ENCODE results near the gene MLLT10. TPM values are rescaled to one million over a fixed set of nuclear protein-coding genes. Genes with fewer than 3 reads are reported as not detected.

The MLLT10 gene
- total RNA-seq, 1 donor from 2014 or later = 61.3 TPM

DNA sequence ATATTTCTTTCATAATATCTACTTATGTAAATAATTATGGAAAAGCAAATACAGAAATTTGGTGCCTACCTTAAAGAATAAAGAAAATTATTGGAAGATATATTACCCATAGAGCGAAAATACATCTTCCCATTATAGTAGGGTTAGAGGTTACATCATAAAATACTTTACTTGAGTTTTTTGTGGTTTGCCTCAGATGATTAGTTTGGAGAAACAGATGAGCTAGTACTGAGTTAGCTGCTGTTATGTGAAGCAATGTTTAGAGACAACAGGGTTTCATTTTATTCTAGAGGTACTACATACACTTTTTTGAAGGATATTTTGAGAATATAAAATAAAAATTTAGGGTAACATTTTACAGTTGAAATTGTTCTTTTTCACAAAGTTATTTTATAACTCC is 2.9 kb upstream of the MLLT10 start:
- Histone ChIP-seq H3K27me3 (no peaks in the 10 kb centered on the region), H4K20me1 (ENCODE audit: low read depth) (peaks cover 16% of the 10 kb centered on the region), H3K4me1 (peaks cover 49% of the 10 kb centered on the region), H3K27ac (peak overlapping the region; percentile 99), H3K9ac (no peak overlapping the region), H3F3A (ENCODE audit: low read depth) (peaks cover 85% of the 10 kb centered on the region), H2AFZ (replicated peaks) (no peak overlapping the region), H3K4me3 (no peak overlapping the region), H3K79me2 (ENCODE audit: low read depth) (peaks cover 98% of the 10 kb centered on the region), H3K9me3 (ENCODE audit: low read depth) (no peaks in the 10 kb centered on the region), H3K36me3 (no peaks in the 10 kb centered on the region), H3K4me2 (peak overlapping the region; percentile 83)
- Mint-ChIP-seq H3K27me3 (ENCODE audit: insufficient read depth, low read depth) (peaks cover 2% of the 10 kb centered on the region), H3K4me3 (no peak overlapping the region), H3K4me1 (peaks cover 33% of the 10 kb centered on the region), H3K27ac (no peak overlapping the region), H3K9me3 (no peaks in the 10 kb centered on the region), H3K36me3 (peaks cover 5% of the 10 kb centered on the region)
- no peak for DNase-seq (ENCODE audit: low spot score)
- TF ChIP-seq EZH2 (IDR thresholded peaks at IDR 0.05) (no peak), EZH2phosphoT487 (IDR thresholded peaks at IDR 0.05) (no peak)
- TF ChIP-seq, protein P1, sequence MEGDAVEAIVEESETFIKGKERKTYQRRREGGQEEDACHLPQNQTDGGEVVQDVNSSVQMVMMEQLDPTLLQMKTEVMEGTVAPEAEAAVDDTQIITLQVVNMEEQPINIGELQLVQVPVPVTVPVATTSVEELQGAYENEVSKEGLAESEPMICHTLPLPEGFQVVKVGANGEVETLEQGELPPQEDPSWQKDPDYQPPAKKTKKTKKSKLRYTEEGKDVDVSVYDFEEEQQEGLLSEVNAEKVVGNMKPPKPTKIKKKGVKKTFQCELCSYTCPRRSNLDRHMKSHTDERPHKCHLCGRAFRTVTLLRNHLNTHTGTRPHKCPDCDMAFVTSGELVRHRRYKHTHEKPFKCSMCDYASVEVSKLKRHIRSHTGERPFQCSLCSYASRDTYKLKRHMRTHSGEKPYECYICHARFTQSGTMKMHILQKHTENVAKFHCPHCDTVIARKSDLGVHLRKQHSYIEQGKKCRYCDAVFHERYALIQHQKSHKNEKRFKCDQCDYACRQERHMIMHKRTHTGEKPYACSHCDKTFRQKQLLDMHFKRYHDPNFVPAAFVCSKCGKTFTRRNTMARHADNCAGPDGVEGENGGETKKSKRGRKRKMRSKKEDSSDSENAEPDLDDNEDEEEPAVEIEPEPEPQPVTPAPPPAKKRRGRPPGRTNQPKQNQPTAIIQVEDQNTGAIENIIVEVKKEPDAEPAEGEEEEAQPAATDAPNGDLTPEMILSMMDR (IDR thresholded peaks at IDR 0.05) = no peak

DNA sequence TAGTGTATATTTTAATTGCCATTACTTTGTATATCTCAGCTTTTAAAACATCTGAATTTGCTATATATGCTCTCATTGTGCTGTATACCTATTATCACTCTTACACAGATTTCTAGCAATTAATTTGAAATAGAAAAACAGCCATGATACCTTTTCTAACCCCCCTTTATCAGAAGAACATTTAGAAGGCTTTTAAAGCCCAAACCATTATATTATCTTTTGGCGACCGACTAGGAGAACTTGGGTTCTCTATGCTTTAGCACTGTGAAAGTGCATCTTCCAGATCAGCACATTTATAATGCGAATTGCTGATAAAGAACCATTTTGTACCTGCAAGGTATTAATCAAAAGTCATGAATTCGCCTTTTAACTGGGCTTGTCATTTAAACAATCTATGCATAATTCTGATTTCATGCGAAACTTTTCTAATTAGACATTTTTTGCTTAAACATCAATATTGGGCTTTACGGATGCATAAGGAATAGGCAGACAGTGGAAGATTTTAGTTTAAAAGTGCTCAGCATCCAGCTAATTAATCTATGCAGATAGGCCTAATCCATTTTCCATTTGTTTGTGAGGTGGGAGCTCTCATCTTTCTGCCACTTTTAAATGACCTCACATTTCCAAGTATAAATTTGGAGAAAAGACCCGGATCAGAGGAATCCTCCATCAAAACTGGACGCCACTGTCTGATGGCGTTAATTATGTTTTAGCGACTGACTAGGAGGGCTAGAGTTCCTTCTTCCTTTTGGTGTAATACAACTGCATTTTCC is 1.2 kb upstream of the MLLT10 start:
- peak overlapping the region; percentile 53 for H3K4me3 ChIP-seq
- no peaks in the 10 kb centered on the region for H3K9me3 Mint-ChIP-seq
- H3K36me3 ChIP-seq = no peaks in the 10 kb centered on the region
- peak overlapping the region; percentile 89 for H3K27ac Mint-ChIP-seq
- H3K4me2 ChIP-seq = peak overlapping the region; percentile 83
- peaks cover 5% of the 10 kb centered on the region for H3K36me3 Mint-ChIP-seq
- peaks cover 67% of the 10 kb centered on the region for H3F3A ChIP-seq (ENCODE audit: low read depth)
- H2AFZ ChIP-seq (replicated peaks) = no peak overlapping the region
- peak overlapping the region; percentile 89 for H3K4me3 Mint-ChIP-seq
- H3K9me3 ChIP-seq (ENCODE audit: low read depth) = no peaks in the 10 kb centered on the region
- H3K4me1 ChIP-seq = peaks cover 51% of the 10 kb centered on the region
- H3K79me2 ChIP-seq (ENCODE audit: low read depth) = peaks cover 98% of the 10 kb centered on the region
- peaks cover 33% of the 10 kb centered on the region for H4K20me1 ChIP-seq (ENCODE audit: low read depth)
- H3K9ac ChIP-seq = no peak overlapping the region
- peak; percentile 3 for DNase-seq (ENCODE audit: low spot score)
- TF ChIP-seq EZH2 (IDR thresholded peaks at IDR 0.05) (no peak), EZH2phosphoT487 (IDR thresholded peaks at IDR 0.05) (no peak)
- TF ChIP-seq, protein P1 (IDR thresholded peaks at IDR 0.05) = no peak
- H3K4me1 Mint-ChIP-seq = peaks cover 32% of the 10 kb centered on the region
- peak overlapping the region; percentile 95 for H3K27ac ChIP-seq
- no peaks in the 10 kb centered on the region for H3K27me3 ChIP-seq
- H3K27me3 Mint-ChIP-seq (ENCODE audit: insufficient read depth, low read depth) = peaks cover 2% of the 10 kb centered on the region

DNA sequence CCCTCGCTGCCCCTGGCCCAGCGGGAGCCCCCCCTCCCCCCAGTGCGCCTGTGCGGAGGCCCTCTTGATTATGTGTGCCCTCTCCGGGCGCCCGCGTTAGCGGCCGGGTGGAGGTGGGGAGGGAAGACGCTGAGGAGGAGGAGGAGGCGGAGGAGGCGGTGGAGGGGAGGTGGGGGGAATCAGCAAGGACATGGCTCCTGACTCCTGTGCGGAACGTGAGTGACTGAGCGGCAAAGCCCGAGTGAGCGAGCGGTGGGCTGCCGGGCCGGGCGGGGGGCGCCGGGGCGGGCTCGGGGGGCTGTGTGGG is 201 bp downstream of the MLLT10 start:
- Histone ChIP-seq H3K9me3 (ENCODE audit: low read depth) (no peaks in the 10 kb centered on the region), H2AFZ (replicated peaks) (no peak overlapping the region), H3K27ac (peak overlapping the region; percentile 95), H3K36me3 (peaks cover 9% of the 10 kb centered on the region), H3K79me2 (ENCODE audit: low read depth) (peaks cover 98% of the 10 kb centered on the region), H4K20me1 (ENCODE audit: low read depth) (peaks cover 46% of the 10 kb centered on the region), H3K27me3 (no peaks in the 10 kb centered on the region), H3K4me3 (peak overlapping the region; percentile 53), H3K4me1 (peaks cover 48% of the 10 kb centered on the region), H3K4me2 (peak overlapping the region; percentile 95), H3K9ac (no peak overlapping the region), H3F3A (ENCODE audit: low read depth) (peaks cover 56% of the 10 kb centered on the region)
- TF ChIP-seq EZH2phosphoT487 (IDR thresholded peaks at IDR 0.05) (no peak), EZH2 (IDR thresholded peaks at IDR 0.05) (no peak)
- TF ChIP-seq, protein P1 (IDR thresholded peaks at IDR 0.05) = no peak
- no peak overlapping the region for H3K27ac Mint-ChIP-seq
- no peaks in the 10 kb centered on the region for H3K9me3 Mint-ChIP-seq
- H3K4me3 Mint-ChIP-seq = peak overlapping the region; percentile 92
- H3K4me1 Mint-ChIP-seq = peaks cover 28% of the 10 kb centered on the region
- no peak for DNase-seq (ENCODE audit: low spot score)
- peaks cover 2% of the 10 kb centered on the region for H3K27me3 Mint-ChIP-seq (ENCODE audit: insufficient read depth, low read depth)
- peaks cover 8% of the 10 kb centered on the region for H3K36me3 Mint-ChIP-seq

Data from neural progenitor cell (in vitro differentiated cells).